ENCODE measurements around the gene GABRG3. TPM values are rescaled to one million over a fixed set of nuclear protein-coding genes. Genes with fewer than 3 reads are reported as not detected.

Gene GABRG3
- total and polyA plus RNA-seq, 2 of the 4 experiments (the other 2 are of a cell fraction), result not detected

DNA sequence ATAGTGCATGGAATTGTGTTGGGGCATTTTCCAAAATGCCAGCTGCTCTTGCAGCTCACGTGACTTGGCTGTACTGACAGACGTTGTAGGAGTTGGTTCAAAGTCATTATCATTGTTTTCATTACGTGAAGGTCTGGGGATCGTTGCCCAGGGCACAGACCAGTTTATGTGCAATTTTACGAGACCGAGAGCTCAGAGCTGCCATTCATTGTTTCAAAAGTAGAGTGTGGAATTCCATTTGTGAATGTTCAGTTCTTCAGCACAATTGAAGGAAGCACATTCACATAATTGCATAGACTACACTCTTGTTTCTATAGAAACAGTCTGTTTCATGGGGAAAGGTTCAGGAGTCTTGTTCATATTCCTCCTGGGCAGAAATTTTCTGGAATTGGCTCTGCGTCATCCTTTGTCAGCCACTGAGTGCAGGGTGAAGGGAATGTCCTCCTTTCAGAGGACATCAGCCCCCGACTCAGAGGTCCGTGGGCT lies 54.5 kb downstream of the GABRG3 start:
- DNase-seq, result no peak
- ATAC-seq (ENCODE audit: low read depth), result no peak
- H4K91ac ChIP-seq (ENCODE audit: insufficient read depth, low read depth, low read length), result no peak overlapping the region
- H3K36me3 ChIP-seq (ENCODE audit: control insufficient read depth, insufficient read depth, low read length), result no peaks in the 10 kb centered on the region
- no peak overlapping the region for H2BK120ac ChIP-seq (ENCODE audit: low read depth, low read length)
- POLR2A ChIA-PET (ENCODE audit: unreplicated experiment), result no interaction called here
- CTCF ChIA-PET, result no interaction called here
- intact Hi-C loops (cut with micrococcal nuclease) (no loop called here), in situ Hi-C loops (cut with MboI; ENCODE audit: low sequenced_read_pairs) (no loop called here), dilution Hi-C loops (cut with HindIII; ENCODE audit: low sequenced_read_pairs, unreplicated experiment) (no loop called here)
- peaks cover 8% of the 10 kb centered on the region for H3K9me3 ChIP-seq (ENCODE audit: control insufficient read depth, insufficient read depth, low read length)
- no peak overlapping the region for H2BK20ac ChIP-seq (ENCODE audit: low read depth, low read length)
- H2BK15ac ChIP-seq (ENCODE audit: low read depth, low read length), result no peak overlapping the region
- WGBS, 2 experiments (ENCODE audit: extremely low coverage in 2 of 2, insufficient read length in 1 of 2), result no CpG with 5 or more reads among the region's 9 CpGs
- no peak overlapping the region for H3K56ac ChIP-seq (ENCODE audit: extremely low read depth, insufficient read depth, low read length)
- H4K5ac ChIP-seq (ENCODE audit: low read depth, low read length), result no peak overlapping the region
- no peaks in the 10 kb centered on the region for H3K79me1 ChIP-seq (ENCODE audit: low read depth in 1 of 2, low read length in 2 of 2)
- no peak overlapping the region for H3K4ac ChIP-seq (ENCODE audit: low read depth, low read length)
- H3K23ac ChIP-seq (ENCODE audit: low read depth, low read length), result no peak overlapping the region
- H3K27ac ChIP-seq (ENCODE audit: insufficient read depth, low read length), result no peak overlapping the region
- H2AK5ac ChIP-seq (ENCODE audit: low read depth, low read length), result no peak overlapping the region
- no peak overlapping the region for H2BK5ac ChIP-seq (ENCODE audit: low read depth, low read length, poor library complexity, severe bottlenecking)
- no peak overlapping the region for H2AK9ac ChIP-seq (replicated peaks; ENCODE audit: low read depth, low read length, poor library complexity)
- no peaks in the 10 kb centered on the region for H3K9me1 ChIP-seq (ENCODE audit: insufficient read depth, low read length)
- TF ChIP-seq CHD1 (IDR thresholded peaks at IDR 0.05; ENCODE audit: low read depth, low read length), result no peak
- no peak for TF ChIP-seq NFE2L2 (IDR thresholded peaks at IDR 0.05; ENCODE audit: low read depth, low read length)
- no peak for TF ChIP-seq POLR2A (IDR thresholded peaks at IDR 0.05; ENCODE audit: low read depth, low read length)
- no peak for TF ChIP-seq SMC3 (IDR thresholded peaks at IDR 0.05; ENCODE audit: low read depth, low read length)
- no peak for TF ChIP-seq MXI1 (IDR thresholded peaks at IDR 0.05; ENCODE audit: borderline replicate concordance, low read depth, low read length)
- TF ChIP-seq FOS (IDR thresholded peaks at IDR 0.05; ENCODE audit: low read depth, low read length), result no peak
- TF ChIP-seq MAFK (IDR thresholded peaks at IDR 0.05; ENCODE audit: low read depth, low read length), result no peak
- TF ChIP-seq CEBPB (IDR thresholded peaks at IDR 0.05; ENCODE audit: low read depth, low read length), result no peak
- TF ChIP-seq, protein P1, sequence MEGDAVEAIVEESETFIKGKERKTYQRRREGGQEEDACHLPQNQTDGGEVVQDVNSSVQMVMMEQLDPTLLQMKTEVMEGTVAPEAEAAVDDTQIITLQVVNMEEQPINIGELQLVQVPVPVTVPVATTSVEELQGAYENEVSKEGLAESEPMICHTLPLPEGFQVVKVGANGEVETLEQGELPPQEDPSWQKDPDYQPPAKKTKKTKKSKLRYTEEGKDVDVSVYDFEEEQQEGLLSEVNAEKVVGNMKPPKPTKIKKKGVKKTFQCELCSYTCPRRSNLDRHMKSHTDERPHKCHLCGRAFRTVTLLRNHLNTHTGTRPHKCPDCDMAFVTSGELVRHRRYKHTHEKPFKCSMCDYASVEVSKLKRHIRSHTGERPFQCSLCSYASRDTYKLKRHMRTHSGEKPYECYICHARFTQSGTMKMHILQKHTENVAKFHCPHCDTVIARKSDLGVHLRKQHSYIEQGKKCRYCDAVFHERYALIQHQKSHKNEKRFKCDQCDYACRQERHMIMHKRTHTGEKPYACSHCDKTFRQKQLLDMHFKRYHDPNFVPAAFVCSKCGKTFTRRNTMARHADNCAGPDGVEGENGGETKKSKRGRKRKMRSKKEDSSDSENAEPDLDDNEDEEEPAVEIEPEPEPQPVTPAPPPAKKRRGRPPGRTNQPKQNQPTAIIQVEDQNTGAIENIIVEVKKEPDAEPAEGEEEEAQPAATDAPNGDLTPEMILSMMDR (conservative IDR thresholded peaks at IDR 0.05; ENCODE audit: low read depth, low read length), result no peak
- no peak for TF ChIP-seq RFX5 (IDR thresholded peaks at IDR 0.05; ENCODE audit: low read depth, low read length)
- no peak for TF ChIP-seq RAD21 (IDR thresholded peaks at IDR 0.05; ENCODE audit: low read length)
- no peak for TF ChIP-seq BHLHE40 (IDR thresholded peaks at IDR 0.05; ENCODE audit: low read depth, low read length)
- TF ChIP-seq RCOR1 (IDR thresholded peaks at IDR 0.05; ENCODE audit: insufficient replicate concordance, low read length), result no peak
- TF ChIP-seq, protein P2, sequence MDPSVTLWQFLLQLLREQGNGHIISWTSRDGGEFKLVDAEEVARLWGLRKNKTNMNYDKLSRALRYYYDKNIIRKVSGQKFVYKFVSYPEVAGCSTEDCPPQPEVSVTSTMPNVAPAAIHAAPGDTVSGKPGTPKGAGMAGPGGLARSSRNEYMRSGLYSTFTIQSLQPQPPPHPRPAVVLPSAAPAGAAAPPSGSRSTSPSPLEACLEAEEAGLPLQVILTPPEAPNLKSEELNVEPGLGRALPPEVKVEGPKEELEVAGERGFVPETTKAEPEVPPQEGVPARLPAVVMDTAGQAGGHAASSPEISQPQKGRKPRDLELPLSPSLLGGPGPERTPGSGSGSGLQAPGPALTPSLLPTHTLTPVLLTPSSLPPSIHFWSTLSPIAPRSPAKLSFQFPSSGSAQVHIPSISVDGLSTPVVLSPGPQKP (IDR thresholded peaks at IDR 0.05; ENCODE audit: borderline replicate concordance, low read depth, low read length), result no peak
- TF ChIP-seq, protein P3, sequence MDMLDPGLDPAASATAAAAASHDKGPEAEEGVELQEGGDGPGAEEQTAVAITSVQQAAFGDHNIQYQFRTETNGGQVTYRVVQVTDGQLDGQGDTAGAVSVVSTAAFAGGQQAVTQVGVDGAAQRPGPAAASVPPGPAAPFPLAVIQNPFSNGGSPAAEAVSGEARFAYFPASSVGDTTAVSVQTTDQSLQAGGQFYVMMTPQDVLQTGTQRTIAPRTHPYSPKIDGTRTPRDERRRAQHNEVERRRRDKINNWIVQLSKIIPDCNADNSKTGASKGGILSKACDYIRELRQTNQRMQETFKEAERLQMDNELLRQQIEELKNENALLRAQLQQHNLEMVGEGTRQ (IDR thresholded peaks at IDR 0.05; ENCODE audit: low read depth, low read length), result no peak
- no peak for TF ChIP-seq MAZ (IDR thresholded peaks at IDR 0.05; ENCODE audit: borderline replicate concordance, low read depth, low read length)
- H3K9ac ChIP-seq (ENCODE audit: low read depth, low read length), result no peak overlapping the region
- H3K14ac ChIP-seq (replicated peaks; ENCODE audit: low read depth, low read length), result no peak overlapping the region
- no peak overlapping the region for H4K8ac ChIP-seq (ENCODE audit: low read depth in 2 of 2, low read length in 2 of 2)
- H3K4me3 ChIP-seq (ENCODE audit: insufficient read depth, low read depth, low read length), result no peak overlapping the region
- no peak overlapping the region for H2AFZ ChIP-seq (replicated peaks; ENCODE audit: low read length, poor library complexity)
- BruUV-seq (replicated peaks), result no TSS peak
- H3K18ac ChIP-seq (ENCODE audit: low read depth, low read length), result no peak overlapping the region
- H4K20me1 ChIP-seq (ENCODE audit: insufficient read depth, low read length), result no peaks in the 10 kb centered on the region
- no peak overlapping the region for H3K4me2 ChIP-seq (ENCODE audit: low read depth, low read length)
- H3K4me1 ChIP-seq (ENCODE audit: control insufficient read depth, insufficient read depth, low read length), result no peaks in the 10 kb centered on the region
- H3K27me3 ChIP-seq (ENCODE audit: control insufficient read depth, insufficient read depth, low read length), result no peaks in the 10 kb centered on the region

All from IMR-90 (cell line).